Fibroblast of the aortic adventitia (primary cell): Measurements from ENCODE around the gene PTCD1. TPM values are rescaled to one million over a fixed set of nuclear protein-coding genes. Genes with fewer than 3 reads are reported as not detected.
"Not testable (repeated sequence)": the region's sequence is repeated elsewhere in the genome, so short reads cannot be mapped to it uniquely, and the experiment has no call there.

Source experiments
- DNase-seq: peaks from one replicate; pipeline ENCODE4 v3.0.0-alpha.2; 2010; ENCODE audit warnings: low read depth
- H3K4me3 ChIP-seq: 2 replicates; pipeline ENCODE4 v1.5.1; 2011; ENCODE audit warnings: low read depth, mild to moderate bottlenecking, control low read depth, low read length, moderate library complexity
- CTCF ChIP-seq: IDR thresholded peaks from 2 replicates; pipeline ENCODE4 v1.5.1; 2011; ENCODE audit warnings: mild to moderate bottlenecking, low read length, control low read depth, inconsistent platforms; ENCODE audit not compliant: insufficient read depth
- total RNA-seq: library from RNA; depleted of rRNA; stranded (reverse); fragments of >200 nt; gene quantifications from 2 replicates; pipeline ENCODE4 v1.2.3, GENCODE V29; 2012; ENCODE audit warnings: low replicate concordance

The PTCD1 gene
- total RNA-seq, 1 donor = 4.4 TPM

DNA sequence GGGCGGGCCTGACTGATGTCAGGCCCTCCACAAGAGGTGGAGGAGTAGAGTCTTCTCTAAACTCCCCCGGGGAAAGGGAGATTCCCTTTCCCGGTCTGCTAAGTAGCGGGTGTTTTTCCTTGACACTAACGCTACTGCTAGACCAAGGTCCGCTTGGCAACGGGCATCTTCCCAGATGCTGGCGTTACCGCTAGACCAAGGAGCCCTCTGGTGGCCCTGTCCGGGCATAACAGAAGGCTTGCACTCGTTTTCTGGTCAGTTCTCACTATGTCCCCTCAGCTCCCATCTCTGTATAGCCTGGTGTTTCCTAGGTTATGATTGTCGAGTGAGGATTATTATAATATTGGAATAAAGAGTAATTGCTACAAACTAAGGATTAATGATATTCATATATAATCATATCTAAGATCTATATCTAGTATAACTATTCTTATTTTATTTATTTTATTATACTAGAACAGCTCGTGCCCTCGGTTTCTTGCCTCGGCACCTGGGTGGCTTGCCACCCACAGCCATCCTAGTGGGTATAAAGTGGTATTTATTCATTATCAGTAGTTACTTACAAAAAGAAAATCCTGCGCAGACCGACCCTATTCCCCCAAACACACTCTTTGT lies 23.0 kb downstream of the PTCD1 start:
- not testable (repeated sequence) for H3K4me3 ChIP-seq
- peak; percentile 72 for TF ChIP-seq CTCF
- peak; percentile 76 for DNase-seq

DNA sequence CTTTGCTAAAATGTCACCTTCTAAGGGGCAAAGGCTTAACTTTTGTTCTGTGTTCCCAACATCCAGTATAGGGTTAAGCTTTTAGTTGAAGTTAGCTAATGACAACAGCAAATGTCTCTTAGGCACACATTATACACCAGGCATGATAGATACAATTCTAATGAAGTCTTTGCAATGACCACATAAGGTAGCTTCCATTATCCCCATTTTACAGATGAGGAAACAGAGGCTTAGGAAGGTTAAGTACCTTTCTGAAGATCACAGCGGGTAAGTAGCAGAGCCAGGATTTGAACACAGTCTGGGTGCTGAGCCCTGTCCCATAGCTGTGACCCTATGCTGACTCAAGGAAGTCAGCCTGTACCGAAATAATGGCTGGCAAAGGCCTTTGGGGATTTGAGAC lies 28.0 kb downstream of the PTCD1 start:
- no peak for TF ChIP-seq CTCF
- peak overlapping the region; percentile 16 for H3K4me3 ChIP-seq
- no peak for DNase-seq

- TF ChIP-seq CTCF = no peak
- peak overlapping the region; percentile 98 for H3K4me3 ChIP-seq
- no peak for DNase-seq
These were observed 28.8 kb downstream of the PTCD1 start for GRCh38 chr7:99409806-99410205.

GRCh38 chr7:99409192-99409572 lies 29.4 kb downstream of the PTCD1 start:
- peak overlapping the region; percentile 98 for H3K4me3 ChIP-seq
- no peak for DNase-seq
- no peak for TF ChIP-seq CTCF

GRCh38 chr7:99408379-99409191 lies 30.0 kb downstream of the PTCD1 start, which contains the start of the genes BUD31 and PDAP1:
TSS of gene BUD31 (plus strand) at chr7:99408969. CDS start at chr7:99411093, 2,124 bp downstream.
TSS of gene PDAP1 (minus strand) at chr7:99408597. CDS start at chr7:99408548, 49 bp downstream.
- no peak for TF ChIP-seq CTCF
- DNase-seq = peak; percentile 96
- H3K4me3 ChIP-seq = peak within 1 kb of the TSS; percentile 98

DNA sequence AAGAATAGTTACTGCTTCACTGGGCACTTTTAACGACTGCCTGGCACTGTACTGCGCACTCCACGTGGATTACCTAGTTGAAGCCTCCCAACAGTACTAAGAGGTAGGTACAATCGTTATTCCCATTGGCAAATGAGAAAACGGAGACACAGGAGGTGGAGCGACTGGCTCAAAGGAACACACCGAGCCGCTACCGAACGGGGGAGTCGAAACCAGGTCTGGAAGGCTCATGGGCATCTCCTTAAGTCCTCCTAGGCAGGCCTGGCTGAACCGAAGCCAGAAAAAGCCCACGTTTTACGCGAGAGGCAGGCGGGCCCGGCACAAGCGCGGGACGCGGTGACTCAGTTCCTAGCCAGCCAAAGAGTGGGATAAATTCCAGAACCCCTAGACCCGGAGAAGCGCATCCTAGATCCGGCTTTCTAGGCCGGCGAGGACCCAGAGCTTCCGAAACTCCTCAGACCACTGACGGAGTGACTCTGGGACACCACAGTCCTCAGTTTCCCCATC lies 30.7 kb downstream of the PTCD1 start:
- H3K4me3 ChIP-seq = peak overlapping the region; percentile 98
- TF ChIP-seq CTCF = no peak
- DNase-seq = peak; percentile 86
